GM06990 (cell line): Measurements from ENCODE around the gene FGF18.
"Not testable (repeated sequence)": the region's sequence is repeated elsewhere in the genome, so short reads cannot be mapped to it uniquely, and the experiment has no call there.

Experiments used
- DNase-seq: peaks from one replicate; pipeline ENCODE4 v3.0.0-alpha.2; 2011; ENCODE audit not compliant: insufficient read length; ENCODE audit errors: extremely low read depth
- H3K27me3 ChIP-seq: replicated peaks from 2 replicates; pipeline ENCODE4 v1.6.0; 2011; ENCODE audit warnings: low read length; ENCODE audit not compliant: control insufficient read depth, insufficient read depth
- H3K36me3 ChIP-seq: 2 replicates; pipeline ENCODE4 v1.5.1; 2011; ENCODE audit warnings: low read length; ENCODE audit not compliant: control insufficient read depth, insufficient read depth
- H3K4me3 ChIP-seq: replicated peaks from 2 replicates; pipeline ENCODE4 v1.5.1; 2011; ENCODE audit warnings: low read depth, mild to moderate bottlenecking, control low read depth, low read length
- CTCF ChIP-seq: IDR thresholded peaks from 2 replicates; pipeline ENCODE4 v1.5.1; 2011; ENCODE audit warnings: low read length, control low read depth, mild to moderate bottlenecking, inconsistent platforms; ENCODE audit not compliant: insufficient read depth, poor library complexity, severe bottlenecking

Gene FGF18

GRCh38 chr5:171397599-171397998 lies 21.8 kb upstream of the FGF18 start:
- no peaks in the 10 kb centered on the region for H3K27me3 ChIP-seq
- H3K36me3 ChIP-seq, result peaks cover 36% of the 10 kb centered on the region
- no peak for TF ChIP-seq CTCF
- no peak overlapping the region for H3K4me3 ChIP-seq
- DNase-seq, result no peak

- DNase-seq, H3K27me3 ChIP-seq, H3K4me3 ChIP-seq: not testable (repeated sequence)
- peaks cover 36% of the 10 kb centered on the region for H3K36me3 ChIP-seq
These were observed 20.8 kb upstream of the FGF18 start for GRCh38 chr5:171398660-171399059.

GRCh38 chr5:171400169-171400568 lies 19.3 kb upstream of the FGF18 start:
- Histone ChIP-seq H3K27me3 (no peaks in the 10 kb centered on the region), H3K36me3 (peaks cover 32% of the 10 kb centered on the region), H3K4me3 (no peak overlapping the region)
- TF ChIP-seq CTCF, result no peak
- DNase-seq, result no peak

- no peak overlapping the region for H3K4me3 ChIP-seq
- no peak for TF ChIP-seq CTCF
These were observed 18.1 kb upstream of the FGF18 start for GRCh38 chr5:171401167-171401947.

GRCh38 chr5:171402751-171403150 lies 16.7 kb upstream of the FGF18 start:
- not testable (repeated sequence) for H3K27me3 ChIP-seq, DNase-seq, H3K4me3 ChIP-seq
- peaks cover 30% of the 10 kb centered on the region for H3K36me3 ChIP-seq

More at GRCh38 chr5:171401167-171401947, 18.1 kb upstream of the FGF18 start:
- DNase-seq, result no peak
- Histone ChIP-seq H3K27me3 (no peaks in the 10 kb centered on the region), H3K36me3 (peaks cover 33% of the 10 kb centered on the region)

- no peaks in the 10 kb centered on the region for H3K27me3 ChIP-seq
- H3K4me3 ChIP-seq, result no peak overlapping the region
- no peak for DNase-seq
- H3K36me3 ChIP-seq, result peaks cover 22% of the 10 kb centered on the region
- TF ChIP-seq CTCF, result peak; percentile 54
These were observed 13.8 kb upstream of the FGF18 start for GRCh38 chr5:171405615-171406014.

GRCh38 chr5:171407234-171407633 lies 12.2 kb upstream of the FGF18 start:
- no peak for DNase-seq

More at GRCh38 chr5:171407234-171407633, 12.2 kb upstream of the FGF18 start:
- peaks cover 13% of the 10 kb centered on the region for H3K36me3 ChIP-seq
- no peak for TF ChIP-seq CTCF
- H3K27me3 ChIP-seq, result no peaks in the 10 kb centered on the region
- H3K4me3 ChIP-seq, result no peak overlapping the region
